COLO668 (cell line): ENCODE measurements around the gene HBS1L.

Experiments
- DNase-seq: peaks from one replicate; lab custom pipeline; 2025; ENCODE audit not compliant: unreplicated experiment; lab: John Stamatoyannopoulos, UW

HBS1L gene

DNA sequence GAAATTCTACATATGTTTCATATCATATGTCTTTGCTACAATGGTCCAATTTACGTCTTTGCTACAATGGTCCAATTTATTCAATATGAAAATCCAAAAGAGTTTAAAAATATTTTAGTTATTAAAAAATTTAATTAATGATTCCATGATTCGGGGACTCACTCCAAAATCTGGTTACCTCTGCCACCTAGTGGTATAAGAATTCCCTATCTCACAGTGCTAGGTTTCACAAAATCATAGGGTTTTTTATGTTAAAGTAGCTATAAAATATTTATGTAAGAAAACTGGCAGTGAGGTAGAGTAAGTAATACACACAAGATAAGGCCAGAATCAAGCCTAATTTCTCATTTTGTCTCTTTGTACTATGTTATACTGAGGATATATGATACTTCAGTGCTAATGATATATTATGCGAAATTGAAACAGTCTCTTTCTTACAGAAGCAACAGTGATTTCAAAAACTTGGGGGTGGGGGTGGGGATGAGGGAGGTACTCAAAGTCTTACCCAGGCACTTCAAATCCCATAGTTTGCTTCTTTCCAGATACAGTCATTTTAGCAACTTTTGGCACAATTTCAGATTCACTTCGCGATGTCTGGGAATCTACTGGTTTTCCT, 52.3 kb downstream of the HBS1L start:
- no peak for DNase-seq

DNA sequence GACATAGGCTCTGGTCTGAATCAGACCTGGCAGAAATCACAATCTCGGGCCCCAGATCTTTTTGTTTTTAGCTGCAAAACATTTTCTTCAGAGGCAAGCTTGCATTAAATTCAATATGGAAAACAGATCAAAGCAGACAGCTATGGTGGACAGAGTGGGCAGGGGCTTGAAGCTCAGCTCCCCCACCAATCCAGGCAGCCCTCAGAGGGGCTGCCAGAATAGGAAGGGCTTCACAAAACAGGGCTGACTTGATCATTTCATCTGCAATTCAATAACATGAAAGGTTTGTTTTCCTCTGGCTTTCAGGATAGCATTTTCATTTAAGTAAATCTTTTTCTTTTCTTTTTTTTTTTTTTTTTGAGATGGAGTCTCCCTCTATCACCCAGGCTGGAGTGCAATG, 55.5 kb downstream of the HBS1L start:
- DNase-seq: no peak

- DNase-seq: no peak
Observed at GRCh38 chr6:134997133-134997995, 57.3 kb downstream of the HBS1L start.

DNA sequence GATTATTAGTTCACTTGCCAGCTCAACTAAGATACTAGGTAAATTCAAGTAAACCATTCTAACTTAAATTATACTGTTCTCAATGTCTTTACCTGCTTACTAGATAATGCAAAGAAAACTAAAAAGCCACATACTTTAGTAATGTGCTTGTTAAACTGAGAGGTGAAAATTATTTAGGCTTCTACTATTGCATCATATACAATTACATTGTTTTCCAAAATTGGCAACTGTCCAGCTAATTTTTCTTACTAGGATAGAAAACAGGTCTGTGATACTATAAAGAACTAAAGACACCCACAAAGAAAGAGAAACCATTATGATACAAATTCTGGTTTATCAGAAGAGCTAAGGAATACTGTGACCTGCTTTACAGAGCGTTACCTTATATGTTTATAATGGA, 59.1 kb downstream of the HBS1L start:
- DNase-seq: no peak

DNA sequence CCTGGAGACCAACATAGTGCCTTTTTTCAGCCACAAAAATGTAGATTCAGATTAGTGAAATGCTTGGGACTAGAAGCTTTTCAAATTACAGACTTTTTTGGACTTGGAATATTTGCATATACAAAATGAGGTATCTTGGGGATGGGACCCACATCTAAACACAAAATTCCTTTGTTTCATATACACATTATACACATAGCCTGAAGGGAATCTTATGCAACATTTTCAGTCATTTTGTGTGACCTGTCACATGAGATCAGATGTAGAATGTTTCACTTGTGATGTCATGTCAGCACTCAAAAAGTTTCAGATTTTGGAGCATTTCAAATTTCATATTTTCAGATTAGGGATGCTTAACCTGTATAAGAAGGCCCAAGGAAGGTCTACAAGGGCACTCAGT, 60.2 kb downstream of the HBS1L start:
- no peak for DNase-seq

DNA sequence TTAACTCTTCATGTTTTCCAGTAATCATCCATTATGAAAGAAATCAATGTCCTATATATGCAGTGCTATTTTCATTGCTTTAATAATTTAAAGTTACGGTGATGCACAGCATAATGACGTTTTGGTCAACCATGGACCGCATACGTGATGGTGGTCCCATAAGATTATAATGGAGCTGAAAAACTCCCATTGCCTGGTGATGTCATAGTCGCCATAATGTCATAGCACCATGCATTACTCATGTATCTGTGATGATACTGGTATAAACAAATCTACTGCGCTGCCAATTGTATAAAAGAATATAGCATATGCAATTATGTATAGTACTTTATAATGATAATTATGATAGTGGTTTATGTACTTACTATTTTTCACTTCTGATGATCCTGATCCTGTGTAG, 62.5 kb downstream of the HBS1L start:
- no peak for DNase-seq

DNA sequence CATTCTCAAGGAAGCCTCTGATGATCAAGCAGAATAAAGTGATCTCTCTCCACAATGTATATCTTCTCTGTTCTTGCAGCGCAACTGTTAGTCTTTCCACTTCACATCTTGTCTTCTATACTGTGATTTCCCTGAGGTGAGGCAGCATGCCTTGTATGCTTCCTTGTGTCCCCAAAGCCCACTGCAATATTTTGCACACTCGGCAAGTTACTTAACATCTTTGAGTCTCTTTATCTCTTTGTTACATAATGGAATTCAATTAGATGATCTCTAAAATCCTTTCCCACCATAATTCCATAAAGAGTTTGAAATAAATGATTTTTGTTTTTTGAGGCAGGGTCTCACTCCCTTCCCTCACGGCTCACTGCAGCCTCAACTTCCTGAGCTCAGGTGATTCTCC, 64.4 kb downstream of the HBS1L start:
- DNase-seq: no peak

DNA sequence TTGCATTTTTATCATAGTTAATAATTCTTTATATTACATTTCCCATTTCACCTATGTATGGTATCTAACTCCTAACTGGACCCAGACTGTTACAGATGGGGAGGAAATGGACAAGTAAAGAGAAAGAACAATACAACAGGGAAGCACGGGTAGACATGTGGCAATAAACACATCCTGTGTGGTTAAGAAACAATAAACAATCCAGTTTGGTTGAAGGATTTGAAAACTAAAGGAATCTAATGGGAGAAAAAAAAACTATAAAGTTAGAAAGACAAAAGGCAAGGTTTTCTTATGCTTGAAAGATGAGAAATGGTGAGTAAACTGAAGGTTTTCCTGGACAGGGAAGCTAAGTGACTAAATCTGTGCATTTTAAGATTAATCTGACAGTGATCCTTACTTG, 69.8 kb downstream of the HBS1L start:
- DNase-seq: no peak

- DNase-seq: no peak
Observed at GRCh38 chr6:134983823-134984222, 70.8 kb downstream of the HBS1L start.

- no peak for DNase-seq
Observed at GRCh38 chr6:134982161-134982560, 72.5 kb downstream of the HBS1L start.

DNA sequence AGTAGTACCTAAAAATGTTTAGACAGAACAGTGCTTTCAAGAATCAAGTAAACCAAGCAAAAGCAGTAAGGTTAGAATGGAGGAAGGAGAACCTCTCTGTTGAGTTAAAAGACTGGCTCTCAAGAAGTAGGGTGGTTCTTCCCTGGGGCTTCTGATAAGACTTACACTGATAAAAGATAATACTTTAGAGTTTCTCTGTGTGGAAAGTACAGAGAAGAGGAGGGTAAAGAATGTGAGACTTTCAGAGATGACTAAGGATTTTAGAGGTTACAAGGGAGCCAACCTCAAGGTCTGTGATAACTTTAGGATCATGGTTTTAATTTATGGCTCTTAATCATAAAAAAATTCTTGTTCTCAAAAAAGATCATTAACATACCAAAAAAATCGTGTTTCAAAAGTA, 73.8 kb downstream of the HBS1L start:
- DNase-seq: no peak

DNA sequence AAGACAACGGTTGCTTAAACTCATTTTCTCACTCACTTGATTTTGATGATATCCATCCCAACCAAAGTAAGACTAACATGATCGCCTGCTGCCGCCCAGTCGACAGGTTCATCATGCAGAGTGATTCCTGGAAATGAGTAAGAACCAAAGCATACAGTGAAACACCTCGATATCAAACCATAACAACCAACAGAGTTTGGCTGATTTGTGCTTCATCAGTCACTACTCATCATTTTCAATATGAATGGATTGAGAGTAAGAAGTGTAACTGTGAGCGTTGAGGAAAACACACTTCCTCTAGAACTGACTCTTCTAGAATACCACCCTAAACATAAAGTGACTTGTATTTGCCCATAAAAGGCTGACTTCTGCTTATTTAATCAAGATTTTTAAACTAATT, 75.5 kb downstream of the HBS1L start:
- no peak for DNase-seq

- no peak for DNase-seq
Observed at GRCh38 chr6:134974370-134974769, 80.3 kb downstream of the HBS1L start.

DNA sequence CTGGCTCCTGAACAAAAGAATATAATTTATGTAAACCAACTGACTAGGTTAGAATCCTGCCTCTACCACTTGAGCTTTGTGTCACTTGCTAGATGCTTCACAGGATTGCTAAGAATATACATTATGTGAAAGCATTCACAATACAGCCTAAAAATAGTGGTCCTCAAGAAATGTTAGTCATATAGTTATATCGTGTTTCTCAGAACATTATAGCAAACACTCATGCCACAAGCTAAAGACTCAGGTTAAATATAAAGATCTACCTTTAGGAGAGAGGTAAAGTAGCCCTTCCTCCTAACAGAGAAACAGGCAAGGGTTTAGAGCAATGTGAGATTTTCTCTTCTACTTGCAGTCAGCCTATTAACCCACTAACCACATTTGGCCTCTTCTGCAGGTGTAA, 86.9 kb downstream of the HBS1L start:
- no peak for DNase-seq

GRCh38 chr6:134964451-134965203, 90.0 kb downstream of the HBS1L start:
- DNase-seq: no peak

DNA sequence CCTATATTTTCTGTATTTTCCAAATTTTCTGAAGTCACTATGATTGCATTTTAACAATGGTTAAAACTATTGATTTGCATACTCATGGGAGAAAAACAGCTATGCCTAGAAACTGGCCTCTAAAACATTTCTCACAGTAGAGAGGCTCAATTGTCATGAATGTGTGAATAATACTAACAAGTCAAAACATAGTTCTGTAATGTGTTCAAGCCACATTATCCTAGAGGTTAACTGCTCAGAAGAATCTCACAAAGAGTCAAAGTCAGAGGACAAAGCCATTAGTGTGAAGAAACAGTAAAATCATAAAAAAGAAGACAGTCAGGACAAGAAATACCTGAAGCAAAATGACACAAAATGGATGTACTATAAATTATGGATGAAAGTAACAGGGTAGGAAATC, 92.2 kb downstream of the HBS1L start:
- DNase-seq: no peak

DNA sequence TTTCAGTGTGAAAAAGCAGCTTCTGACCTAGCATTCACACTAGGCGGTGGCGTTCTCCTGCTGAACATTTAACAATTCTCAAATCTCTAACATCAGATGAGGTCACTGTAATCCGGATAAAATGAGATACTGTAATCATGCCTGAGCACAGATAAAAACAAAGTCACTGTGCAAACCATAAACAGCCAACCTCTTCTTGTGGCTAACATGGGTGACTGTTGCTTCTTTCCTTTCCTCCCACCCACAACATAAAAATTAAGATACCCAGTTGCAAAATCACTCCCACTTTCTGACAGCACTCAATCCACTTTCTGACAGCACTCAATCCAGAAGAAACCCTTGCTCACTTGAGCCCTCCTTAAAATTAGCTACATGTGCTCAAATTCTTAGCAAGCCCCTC, 93.3 kb downstream of the HBS1L start:
- DNase-seq: no peak

DNA sequence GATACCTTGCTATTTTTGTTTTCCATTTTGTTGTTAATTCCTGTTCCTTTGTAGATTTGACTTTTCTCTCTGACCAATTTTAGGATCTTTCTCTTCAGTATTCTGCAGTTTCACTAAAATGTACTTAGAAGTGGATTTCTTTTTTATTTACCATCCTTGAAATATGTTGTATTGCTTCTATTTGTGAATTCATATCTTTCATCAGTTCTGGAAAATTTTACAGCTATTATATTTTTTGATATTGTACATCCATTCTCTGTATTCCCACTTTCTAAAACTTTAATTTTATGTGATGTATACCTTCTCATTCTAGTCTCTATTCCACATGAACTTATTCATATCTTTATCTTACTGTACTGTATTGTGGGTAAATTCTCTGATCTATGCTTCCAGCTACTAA, 95.0 kb downstream of the HBS1L start:
- DNase-seq: no peak

GRCh38 chr6:134956676-134957075, 97.9 kb downstream of the HBS1L start:
- DNase-seq: no peak

- no peak for DNase-seq
Observed at GRCh38 chr6:134956032-134956431, 98.6 kb downstream of the HBS1L start.

DNA sequence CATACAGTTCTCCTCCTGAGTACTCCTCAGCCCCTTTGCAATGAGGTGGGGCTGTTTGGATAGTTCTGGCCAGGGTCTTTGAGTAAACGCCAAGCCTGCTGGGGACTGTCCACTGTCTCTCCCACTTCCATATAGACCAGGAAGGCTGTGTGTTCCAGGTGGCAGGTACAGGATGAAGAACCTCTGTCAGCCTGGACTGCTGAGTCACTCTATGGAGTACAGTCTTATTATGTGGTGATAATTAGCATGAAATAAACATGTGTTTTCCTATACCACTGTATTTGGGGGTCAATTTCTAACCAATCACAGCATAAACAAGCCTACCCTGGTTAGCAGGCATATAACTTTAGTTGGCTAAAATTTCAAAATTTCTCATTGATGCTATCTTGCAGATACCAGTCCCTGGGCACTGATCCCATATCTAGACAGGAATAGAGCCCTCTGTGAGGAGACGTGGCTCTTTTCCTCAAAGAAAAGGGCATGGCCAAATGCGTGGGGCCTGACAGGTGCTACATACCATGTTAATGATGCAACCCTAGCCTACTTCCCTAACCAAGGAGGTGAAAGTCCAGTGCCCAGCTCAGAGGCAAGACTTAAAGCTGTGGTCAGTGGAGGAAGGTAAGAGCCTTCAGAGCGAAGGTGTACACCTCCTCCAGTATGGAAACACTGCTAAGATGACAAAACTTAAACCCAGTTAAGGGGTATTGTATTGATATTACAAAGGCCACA, 100.2 kb downstream of the HBS1L start:
- no peak for DNase-seq
